GM19324 (cell line): ENCODE measurements around the gene CCDC74A.
"Not testable (repeated sequence)": the region's sequence is repeated elsewhere in the genome, so short reads cannot be mapped to it uniquely, and the experiment has no call there.

ENCODE experiments used
- ATAC-seq: cut with Tn5 transposase; IDR thresholded peaks from one replicate; pipeline ENCODE4 v1.9.1; 2021; ENCODE audit warnings: mild to moderate bottlenecking, moderate library complexity; ENCODE audit not compliant: unreplicated experiment, low FRiP score

The CCDC74A gene

DNA sequence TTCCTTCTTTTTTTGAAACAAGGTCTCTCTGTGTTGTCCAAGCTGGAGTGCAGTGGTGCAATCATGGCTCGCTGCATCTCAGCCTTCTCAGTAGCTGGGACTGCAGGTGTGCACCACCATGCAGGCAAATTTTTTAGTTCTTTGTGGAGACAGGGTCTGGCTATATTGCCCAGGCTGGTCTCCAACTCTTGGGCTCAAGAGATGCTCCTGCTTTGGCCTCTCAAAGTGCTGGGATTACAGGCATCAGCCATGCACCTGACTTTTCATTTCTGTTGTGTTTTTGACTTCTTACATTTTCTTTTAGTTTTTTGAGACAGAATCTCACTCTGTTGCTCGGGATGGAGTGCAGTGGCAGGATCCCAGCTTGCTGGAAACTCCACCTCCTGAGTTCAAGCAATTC lies 2.4 kb upstream of the CCDC74A start:
- ATAC-seq = not testable (repeated sequence)

DNA sequence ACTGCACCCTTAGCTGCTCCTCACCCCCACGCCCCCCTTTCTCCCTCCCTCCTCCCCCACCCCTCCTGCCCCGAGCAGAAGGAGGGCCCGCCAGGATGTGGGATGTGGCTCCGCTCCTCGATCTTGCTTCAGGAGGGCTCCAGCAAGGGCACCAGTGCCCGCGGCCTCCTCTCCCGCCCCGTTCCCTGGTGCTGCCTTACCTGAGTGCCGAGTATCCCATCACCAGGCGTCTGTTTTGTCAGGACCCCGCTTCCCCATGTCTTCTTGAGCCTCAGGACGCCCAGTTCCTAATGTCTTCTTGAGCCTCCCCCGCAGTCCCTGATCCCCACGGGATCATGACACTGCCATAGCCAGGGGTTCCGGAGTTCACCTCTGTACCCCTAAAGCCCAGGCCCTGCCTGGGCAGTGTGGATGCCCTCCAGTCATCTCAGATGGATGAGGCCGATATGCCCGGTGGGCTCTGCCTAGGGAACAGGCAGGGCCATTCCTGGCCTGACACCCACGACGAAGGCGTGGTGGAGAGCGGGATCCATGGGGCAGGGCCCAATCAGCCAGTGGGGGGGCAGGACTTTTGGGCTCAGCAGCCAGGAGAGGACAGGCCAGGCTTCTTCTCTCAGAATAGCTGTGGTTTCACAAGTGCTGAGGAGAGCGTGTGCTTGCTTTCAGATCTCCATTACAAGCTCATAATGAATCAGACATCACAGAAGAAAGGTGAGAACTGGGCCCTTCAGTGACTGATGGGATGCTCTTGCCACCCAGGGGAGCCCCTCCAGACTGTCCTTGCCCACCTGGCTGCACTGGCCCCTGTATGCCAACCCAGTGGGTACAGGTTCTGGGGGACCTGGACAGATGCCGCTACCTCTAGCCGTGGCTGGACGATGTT lies 1.5 kb downstream of the CCDC74A start:
- peak; percentile 46 for ATAC-seq

DNA sequence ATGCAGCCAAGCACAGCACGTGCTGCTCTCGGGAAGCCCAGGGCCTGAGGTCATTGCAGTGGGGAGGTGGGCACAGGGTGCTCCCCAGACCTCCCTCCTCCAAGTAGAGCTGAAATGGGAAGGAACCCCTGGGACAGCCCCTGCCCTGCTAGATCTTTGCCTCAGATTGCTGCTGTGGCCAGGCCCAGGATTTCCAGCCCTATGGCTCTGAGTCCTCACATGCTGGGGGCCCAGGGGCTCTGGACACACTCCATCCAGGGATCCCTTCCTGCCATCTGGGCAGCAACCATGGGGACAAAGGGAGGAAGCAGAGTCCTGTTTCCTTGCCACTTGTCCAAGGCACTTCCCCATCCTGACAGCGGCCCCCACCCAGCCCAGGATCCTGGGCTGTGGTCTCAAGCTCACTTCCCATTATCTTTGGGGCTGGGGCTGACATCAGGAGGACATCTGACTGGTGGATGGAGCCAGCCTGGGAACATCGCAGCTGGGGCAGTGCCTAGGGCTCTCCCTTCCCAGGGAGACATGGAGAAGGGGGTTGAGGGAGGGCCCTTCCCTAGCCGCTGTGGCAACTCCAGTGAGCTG lies 2.3 kb downstream of the CCDC74A start:
- ATAC-seq = not testable (repeated sequence)

DNA sequence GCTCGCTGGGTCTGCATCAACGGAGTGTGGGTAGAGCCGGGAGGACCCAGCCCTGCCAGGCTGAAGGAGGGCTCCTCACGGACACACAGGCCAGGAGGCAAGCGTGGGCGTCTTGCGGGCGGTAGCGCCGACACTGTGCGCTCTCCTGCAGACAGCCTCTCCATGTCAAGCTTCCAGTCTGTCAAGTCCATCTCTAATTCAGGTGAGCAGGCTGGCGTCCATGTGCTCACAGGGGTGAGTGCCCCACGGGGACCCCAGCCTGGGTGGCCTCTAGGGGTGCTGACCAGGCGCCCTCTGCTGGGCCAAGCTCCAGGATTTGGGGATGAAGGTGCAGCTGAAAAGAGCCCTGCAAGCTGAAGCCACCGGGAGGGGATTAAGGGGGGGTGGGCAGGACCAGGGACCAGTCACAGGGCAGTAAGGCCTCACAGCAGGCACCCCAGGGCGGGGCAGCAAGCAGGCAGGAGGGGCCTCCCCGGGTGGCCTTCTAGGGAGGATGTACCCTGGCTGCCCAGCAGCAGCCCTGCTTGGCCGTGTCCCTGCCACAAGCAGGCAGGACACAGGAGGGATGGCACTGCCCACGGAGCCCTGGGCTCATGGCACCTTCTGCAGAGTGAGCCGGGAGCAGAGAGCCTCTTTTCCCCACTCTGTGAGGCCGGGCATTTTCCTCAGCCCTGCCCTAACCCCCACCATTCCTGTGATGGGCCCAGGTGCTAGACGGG lies 3.1 kb downstream of the CCDC74A start:
- ATAC-seq = not testable (repeated sequence)

DNA sequence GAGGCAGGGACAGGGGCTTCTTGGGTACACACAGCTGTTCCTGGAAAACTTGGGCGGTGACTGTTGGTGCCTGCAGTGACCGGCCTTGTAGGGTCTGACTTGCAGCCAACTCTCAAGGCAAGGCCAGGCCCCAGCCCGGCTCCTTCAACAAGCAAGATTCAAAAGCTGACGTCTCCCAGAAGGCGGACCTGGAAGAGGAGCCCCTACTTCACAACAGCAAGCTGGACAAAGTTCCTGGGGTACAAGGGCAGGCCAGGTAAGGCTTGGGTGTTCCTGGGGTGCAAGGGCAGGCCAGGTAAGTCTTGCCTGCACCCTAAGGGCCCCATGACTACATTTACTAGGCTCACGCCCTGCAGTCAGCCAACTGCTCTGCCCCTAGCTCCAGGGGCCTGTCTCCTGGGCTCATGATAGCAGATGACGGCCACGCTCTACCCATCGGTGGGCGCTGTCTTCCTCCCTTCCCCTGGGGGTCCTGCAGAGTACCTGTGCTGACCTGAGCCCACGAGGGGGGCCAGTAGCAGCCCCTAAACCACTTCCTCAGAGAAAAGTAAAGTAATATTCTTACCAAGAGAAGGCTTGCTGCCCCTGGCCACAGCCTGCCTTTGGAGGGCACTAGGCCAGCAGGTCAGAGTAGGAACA lies 4.0 kb downstream of the CCDC74A start:
- not testable (repeated sequence) for ATAC-seq

DNA sequence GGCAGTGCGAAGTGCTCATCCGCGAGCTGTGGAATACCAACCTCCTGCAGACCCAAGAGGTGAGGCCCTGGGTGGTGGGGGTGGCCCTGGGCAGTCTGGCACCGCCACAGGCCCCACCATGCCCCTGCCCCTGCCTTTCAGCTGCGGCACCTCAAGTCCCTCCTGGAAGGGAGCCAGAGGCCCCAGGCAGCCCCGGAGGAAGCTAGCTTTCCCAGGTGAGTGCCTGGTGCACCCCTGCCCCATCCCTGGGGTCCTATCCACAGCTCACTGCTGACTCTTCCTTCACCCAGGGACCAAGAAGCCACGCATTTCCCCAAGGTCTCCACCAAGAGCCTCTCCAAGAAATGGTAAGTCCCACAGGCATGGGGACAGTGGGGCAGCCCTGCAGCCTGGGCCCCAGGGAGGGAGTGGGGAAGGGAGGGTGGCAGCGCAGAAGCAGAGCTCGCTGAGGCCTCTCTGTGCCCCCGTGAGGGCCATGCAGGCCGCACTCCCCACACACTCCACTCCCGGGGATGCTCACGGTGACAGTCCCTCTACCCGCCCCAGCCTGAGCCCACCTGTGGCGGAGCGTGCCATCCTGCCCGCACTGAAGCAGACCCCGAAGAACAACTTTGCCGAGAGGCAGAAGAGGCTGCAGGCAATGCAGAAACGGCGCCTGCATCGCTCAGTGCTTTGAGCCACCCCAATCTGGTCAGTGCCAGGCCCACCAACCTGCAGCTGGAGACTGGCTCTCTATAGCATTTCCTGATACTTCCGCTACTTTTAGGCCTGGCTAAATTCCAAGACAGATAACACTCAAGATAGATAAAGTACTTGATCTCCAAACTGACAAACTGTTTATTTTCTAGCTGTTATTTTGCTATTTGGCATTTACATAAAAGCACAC lies 5.3 kb downstream of the CCDC74A start:
- ATAC-seq = not testable (repeated sequence)

DNA sequence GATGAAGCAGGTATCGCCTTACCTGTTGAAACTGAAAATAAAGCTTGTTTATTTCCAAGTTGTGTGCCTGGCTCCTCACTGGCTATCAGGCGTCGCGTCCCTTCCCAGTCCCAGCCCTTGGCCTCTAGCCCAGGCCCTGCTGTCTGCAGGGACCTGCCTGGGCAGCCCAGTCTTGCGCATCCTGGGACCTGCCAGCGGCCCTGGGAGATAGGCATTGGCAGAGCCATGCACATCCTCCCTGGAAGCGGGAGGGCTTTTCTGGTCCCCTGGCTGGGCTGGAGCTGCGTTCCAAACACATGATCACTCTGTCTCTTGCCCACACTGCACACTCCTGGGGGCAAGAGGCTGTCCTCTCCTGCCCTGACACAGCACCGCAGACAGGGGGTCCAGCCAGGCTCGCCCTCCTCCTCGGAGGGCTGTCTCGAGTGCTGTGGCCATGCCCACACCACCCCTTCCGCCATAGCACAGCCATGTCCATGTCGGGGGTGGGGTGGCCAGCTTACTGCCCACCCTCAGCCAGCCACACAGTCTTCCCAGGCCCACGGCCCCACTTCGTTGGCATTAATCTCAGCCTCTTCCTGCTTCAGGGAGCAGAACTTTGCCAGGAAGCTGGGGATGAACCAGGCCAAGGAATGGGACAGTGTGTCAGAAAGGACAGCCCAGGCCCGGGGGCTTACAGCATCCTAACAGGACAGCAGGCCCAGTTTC lies 6.1 kb downstream of the CCDC74A start:
- not testable (repeated sequence) for ATAC-seq

DNA sequence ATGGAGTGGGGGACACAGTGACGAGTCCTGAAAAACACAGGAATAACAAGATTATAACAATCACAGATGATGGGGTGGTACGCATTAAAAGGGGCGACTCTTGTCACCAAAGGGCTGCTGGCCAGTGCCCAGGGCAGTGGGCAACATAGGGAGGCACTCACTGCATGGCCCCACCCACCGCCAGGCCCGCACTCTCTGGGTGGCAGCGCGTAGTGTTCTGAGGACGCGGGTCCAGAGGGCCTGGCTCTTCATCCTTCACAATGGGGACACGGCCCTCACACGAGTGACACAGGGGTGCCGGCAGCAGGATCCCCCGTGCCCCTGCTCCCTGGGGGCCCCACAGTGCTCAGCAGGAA lies 6.6 kb downstream of the CCDC74A start:
- ATAC-seq = not testable (repeated sequence)

DNA sequence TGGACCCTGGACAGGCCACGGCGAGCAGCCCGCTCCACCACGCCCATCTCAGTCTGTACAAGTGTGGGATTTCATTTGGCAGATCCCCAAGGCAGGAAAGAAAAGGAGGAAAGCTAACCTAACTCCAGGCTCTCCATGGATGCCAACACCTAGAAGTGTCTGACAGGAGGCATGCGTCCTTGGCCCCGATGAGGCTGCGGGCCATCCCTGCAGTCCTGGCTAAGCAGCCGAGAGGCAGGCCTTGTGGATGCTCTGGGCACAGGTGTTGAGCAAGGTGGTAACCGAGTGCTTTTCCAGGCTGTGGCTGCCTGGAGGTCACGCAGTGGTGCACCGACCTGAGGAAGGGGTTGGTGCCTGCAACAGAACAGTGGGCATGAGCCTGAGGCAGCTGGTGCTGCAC lies 7.3 kb downstream of the CCDC74A start:
- ATAC-seq = not testable (repeated sequence)

DNA sequence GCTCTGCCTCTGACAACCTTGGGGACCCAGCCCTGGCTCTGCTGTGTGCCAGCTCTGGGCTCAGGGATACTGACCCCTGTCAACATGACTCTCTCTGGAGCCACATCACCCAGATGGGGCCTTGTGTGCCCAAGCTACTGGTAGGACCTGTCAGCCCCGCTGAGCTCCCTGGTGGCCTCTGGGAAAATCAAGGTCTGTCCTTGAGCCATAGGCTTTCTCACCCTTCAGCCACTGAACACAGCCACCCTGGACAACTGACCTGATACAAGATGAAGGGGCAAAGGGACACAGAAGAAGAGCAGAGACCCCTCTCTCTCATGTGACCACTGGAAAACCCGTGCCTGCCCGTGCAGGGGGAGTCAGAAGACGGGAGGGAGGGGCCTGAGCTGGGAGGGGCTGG lies 7.8 kb downstream of the CCDC74A start:
- ATAC-seq = no peak

DNA sequence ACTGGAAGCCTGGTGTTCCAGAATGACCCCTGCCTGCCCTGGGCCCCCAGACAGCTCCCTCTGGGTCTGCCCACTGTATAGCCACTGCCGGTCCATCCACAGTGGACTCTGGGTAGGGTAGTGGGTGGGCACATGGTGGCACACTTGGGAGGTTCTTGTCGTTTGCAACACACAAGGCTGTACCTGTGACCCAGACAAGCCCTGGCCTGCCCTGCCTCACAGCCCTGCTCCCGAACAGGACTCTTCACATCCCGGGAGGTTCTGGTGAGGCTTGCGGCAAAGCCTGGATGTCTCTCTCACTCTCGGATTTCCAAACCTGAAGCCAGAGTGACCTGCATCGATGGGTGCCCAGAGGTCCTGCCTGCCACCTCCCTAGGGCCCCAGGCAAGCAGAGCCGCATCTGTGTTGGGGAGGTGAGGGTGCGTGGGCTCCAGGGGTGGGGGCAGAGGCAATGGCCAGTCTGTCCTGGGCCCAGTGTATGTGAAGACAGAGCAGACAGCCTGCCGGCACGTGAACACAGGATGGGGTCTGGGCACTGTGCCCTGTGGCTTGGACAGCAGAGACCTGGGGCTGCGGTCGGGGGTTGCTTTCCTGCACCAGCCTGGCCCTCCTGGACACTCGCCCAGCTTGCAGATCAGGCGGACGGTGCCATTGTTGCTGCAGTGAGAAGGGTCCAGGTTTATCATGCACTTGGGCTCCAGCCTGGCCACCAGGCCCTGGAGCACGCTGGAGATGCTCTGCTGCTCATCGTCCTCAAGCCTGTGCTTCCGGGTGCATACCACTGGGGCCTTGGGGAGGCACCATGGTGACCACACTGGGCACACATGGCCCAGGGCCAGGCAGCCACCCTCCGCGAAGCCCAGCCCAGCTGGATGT lies 8.5 kb downstream of the CCDC74A start:
- not testable (repeated sequence) for ATAC-seq

DNA sequence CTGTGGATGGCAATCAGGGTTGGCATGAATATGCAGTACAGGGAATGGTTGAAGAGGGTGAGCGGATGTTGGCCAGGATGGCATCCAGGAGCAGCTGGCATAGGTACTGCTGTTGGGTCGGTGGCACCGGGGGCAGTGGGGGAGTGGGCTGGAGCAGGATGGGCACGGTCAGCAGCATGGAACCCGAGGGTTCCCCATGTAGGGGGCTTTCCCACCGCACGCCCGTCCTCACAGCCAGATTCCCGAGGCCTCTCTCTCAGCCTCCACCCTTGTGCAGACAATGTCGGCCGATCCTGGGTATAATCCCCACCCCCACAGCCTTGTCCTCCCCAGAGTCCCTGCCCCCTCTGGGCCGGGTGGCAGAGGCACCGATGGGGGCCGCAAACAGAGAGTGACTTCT lies 9.2 kb downstream of the CCDC74A start:
- ATAC-seq = not testable (repeated sequence)

DNA sequence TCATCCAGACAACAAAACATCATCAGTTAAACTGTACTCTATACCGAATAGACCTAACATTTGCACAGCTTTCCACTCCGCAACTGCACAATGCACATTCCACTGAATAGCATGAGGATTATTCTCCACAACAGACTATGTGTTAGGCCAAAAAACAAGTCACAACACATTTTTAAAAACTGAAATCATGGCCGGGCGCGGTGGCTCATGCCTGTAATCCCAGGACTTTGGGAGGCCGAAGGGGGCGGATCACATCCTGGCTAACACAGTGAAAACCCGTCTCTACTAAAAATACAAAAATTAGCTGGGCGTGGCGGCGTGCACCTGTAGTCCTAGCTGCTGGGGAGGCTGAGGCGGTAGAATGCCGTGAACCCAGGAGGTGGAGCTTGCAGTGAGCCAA lies 11.2 kb downstream of the CCDC74A start:
- not testable (repeated sequence) for ATAC-seq

DNA sequence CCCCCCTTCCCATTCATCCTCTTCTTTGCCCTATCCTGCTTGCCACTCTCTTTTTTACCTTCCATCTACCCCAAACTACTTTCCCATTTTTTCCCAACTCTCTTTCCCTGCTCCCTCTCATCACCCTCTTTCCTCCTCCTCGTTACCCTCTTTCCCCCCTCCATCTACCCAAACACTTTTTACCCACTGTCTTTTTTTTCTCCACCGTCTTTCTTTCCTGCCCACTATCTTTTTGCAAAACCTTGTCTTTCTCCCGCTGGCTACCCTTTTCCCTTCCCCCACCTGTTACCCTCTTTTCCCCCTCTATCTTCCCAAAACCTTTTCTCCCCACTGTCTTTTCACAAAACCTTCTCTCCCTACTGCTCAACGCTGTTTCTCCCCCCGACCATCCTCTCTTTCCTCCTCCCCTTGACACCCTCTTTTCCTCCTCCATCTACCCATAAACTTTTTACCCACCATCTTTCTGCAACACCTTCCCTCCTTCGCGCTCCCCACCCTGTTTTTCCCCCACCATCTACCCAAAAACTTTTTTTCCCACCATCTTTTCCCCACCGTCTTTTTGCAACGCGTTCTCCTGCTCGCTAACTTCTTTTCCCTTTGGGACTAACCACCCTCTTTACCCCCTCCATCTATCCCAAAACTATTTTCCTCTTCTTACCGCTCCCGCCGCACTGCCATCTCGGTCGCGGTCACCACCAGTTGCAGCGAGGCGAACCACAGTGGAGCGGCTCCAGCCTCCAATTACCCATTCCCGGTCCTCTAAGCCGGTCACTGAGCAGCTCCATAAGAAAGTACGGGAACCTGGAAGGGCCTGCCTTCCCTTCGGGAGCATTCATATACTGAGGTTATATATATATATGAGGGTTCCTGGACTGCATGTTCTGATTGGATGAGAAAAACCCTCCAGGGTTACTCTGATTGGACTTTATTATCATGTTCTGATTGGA lies 15.0 kb downstream of the CCDC74A start:
- ATAC-seq = no peak

DNA sequence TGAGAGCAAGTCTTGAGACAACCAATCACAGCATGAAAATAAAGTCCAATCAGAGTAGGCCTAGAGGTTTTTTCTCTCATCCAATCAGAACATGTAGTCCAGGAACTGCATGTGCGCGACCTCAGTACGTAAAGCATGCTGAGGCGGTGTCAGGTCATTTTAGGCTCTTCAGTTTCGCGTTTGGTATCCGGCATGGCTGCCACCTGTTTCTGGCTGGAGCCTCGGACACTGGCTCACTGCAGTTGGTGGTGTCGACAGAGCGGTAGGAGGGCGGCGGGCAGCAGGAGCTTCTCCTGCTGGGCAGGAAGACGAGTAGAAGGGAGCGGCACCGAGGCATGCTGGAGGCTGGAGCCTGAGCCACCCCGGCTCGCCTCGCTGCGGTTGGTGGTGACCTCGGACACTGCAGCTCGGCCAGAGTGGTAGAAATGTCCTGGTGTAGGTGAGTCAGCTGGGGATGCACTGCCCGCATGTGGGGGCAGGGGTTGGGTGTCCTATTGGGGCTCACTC lies 15.8 kb downstream of the CCDC74A start:
- no peak for ATAC-seq

DNA sequence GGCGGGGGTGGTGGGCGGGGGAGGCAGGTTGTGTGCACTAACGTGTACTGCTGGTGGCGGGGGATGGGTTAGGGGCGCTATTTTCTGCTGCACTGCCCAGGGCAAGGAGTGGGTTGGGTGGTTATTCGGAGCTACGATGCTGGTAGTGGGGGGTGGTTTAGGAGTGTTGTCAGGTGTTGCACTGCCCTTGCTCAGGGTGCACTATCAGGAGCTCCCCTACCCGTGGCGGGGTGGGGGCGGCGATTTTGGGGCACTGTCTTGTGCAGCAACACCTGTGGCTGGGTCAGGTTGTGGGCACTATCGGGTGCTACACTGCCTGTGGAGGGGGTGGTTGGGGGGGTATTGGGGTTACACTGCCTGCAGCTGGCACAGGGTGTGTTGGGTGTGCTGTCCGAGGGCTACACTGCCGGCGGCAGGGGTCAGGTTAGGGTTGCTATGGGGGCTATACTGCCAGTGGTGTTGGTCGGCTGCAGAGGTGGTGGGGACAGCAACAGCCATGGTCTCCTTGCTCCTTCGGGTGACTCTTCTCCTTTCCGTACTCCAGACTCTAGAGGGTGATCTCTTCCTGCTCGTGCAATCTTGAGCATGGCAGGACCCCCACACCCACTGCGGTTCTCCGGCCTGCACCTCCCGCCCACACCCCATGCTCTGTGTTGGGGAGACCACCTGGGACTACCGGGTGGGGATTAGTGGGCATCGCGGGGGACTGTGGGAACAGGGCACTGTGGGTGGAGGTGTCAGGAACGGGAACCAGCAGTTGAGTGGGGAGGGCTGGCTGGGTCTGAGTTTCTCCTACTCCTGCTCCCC lies 16.5 kb downstream of the CCDC74A start:
- not testable (repeated sequence) for ATAC-seq
